HG03108 (cell line): ENCODE data around the gene TSKU.
"Not testable (repeated sequence)": the region's sequence is repeated elsewhere in the genome, so short reads cannot be mapped to it uniquely, and the experiment has no call there.

Experiments
- ATAC-seq: cut with Tn5 transposase; IDR thresholded peaks from one replicate; pipeline ENCODE4 v1.9.1; 2021; ENCODE audit warnings: moderate library complexity; ENCODE audit not compliant: unreplicated experiment

Gene TSKU

DNA sequence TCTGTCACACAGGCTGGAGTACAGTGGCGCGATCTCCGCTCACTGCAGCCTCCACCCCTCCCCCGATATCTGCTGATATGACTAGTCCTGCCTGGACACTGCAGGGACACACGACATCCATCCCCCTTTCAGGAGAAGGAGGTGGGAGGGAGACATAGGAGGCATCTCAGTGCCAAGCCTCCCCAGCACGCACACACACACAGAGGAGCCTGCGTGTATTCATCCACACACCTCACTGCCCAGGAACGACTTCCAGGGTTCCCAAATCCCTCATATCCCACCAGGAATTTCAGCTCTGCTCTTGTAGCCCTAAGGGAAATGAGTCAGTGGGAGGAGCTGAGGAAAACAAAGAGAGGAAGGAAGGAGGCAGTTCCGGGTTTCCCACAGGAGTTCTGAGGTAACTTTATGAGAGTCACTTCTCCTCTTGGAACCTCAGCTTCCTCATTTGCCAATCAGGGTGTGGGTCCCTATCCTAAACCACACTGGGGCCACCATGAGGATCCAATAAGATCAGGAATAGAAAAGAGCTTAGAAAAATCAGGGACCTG is 40.4 kb downstream of the TSKU start:
- no peak for ATAC-seq

DNA sequence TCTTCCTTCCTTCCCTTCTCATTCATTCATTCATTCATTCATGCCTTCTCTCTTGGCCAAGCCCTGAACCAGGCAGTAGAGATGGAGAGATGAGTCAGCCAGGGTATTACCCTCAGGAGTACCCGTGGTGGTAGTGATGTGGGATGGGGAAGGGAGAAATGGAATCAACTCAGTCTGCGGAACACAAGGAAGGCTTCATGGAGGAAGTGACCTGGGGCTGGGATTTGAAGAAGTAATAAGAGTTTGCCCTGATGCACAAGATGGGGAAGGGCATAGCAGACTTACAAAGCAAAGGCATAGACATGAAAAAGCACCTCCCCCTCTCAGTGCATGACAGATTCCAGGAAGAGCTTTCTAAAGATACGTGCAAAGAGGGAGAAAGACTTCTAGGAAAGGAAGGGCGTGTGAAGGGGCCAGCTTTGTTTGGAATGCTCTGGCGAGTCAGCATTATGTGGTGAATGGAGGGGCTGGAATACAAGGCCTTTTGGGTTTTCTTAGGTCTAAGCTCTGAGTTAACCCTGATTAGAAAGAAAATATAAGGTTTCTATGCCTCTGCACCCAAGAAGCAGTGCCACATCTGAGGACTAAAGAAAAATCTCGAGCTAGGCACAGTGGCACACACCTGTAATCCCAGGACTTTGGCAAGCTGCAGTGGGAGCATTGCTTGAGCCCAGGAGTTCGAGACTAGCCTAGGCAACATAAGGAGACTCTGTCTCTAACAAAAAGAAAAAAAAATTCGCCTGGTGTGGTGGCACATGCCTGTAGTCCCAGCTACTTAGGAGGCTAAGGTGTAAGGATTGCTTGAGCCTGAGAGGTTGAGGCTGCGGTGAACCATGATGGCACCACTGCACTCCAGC is 41.2 kb downstream of the TSKU start:
- ATAC-seq = no peak

DNA sequence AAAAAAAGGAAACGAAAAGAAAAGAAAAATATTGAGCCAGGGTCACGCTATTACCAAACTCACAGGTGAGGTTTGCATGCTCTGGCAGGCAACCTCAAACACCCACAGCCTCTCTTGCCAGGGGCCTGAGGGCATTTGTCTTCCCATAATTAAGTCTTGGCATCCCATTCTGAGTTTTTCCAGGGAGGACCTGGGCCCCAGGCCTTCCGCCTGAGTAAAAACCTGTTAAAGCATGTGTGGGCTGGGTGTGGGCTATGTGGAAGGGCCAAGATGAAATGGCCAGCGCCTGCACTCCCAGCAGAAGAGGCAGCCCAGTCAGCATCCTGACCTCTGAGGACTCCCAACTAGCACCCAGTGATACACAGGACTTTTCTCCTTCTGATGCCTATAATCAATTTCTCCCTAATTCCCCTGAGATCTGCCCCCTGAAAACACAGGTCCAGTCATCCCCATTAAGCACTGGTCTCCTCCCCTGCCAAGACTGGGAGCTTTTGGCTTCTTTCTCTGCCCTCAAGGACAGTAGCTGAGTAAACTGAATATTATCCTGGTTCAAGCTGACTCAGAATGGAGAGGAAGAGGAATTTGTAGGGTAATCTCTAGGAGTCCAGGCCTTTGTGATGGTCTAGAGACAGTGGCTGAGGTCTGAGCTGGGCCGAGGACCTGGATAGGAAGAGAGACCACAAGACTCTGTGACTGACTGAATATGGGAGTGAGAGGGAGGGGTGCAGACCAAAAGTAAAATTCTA is 42.0 kb downstream of the TSKU start:
- ATAC-seq = no peak

DNA sequence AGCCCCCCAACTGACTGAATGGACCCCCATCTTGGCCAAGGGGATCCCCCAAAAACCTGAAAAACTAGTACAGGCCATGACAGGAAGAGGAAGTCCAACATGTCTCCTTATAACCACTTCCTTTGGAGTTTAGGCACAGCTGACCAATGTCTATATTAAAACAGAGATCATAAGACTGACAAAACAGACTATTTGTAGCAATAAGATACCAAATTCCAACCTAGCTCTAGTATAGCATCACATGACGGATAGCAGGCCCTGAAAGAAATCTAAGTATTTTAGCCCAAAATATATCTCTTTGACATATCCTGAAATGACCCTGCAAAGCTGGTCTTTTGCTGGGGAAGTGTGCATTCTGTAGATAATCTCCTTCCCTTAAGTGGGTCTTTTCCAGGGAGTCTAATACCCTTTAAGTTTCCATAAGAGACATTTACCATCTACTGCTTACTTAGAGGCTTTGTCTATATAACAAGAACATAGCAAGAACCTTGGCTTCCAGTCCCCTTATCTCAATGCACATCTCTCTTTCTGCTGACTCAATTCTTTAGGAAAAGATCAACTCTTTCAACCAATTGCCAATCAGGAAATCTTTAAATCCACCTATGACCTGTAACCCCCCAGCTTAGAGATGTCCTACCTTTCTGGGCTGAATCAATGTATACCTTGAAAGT is 42.7 kb downstream of the TSKU start:
- ATAC-seq = no peak

DNA sequence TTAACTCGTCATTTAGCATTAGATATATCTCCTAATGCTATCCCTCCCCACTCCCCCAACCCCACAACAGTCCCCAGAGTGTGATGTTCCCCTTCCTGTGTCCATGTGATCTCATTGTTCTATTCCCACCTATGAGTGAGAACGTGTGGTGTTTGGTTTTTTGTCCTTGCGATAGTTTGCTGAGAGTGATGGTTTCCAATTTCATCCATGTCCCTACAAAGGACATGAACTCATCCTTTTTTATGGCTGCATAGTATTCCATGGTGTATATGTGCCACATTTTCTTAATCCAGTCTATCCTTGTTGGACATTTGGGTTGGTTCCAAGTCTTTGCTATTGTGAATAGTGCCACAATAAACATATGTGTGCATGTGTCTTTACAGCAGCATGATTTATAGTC is 43.4 kb downstream of the TSKU start:
- ATAC-seq = not testable (repeated sequence)

DNA sequence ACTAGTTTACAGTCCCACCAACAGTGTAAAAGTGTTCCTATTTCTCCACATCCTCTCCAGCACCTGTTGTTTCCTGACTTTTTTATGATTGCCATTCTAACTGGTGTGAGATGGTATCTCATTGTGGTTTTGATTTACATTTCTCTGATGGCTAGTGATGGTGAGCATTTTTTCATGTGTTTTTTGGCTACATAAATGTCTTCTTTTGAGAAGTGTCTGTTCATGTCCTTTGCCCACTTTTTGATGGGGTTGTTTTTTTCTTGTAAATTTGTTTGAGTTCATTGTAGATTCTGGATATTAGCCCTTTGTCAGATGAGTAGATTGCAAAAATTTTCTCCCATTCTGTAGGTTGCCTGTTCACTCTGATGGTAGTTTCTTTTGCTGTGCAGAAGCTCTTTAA is 43.8 kb downstream of the TSKU start:
- ATAC-seq = not testable (repeated sequence)

DNA sequence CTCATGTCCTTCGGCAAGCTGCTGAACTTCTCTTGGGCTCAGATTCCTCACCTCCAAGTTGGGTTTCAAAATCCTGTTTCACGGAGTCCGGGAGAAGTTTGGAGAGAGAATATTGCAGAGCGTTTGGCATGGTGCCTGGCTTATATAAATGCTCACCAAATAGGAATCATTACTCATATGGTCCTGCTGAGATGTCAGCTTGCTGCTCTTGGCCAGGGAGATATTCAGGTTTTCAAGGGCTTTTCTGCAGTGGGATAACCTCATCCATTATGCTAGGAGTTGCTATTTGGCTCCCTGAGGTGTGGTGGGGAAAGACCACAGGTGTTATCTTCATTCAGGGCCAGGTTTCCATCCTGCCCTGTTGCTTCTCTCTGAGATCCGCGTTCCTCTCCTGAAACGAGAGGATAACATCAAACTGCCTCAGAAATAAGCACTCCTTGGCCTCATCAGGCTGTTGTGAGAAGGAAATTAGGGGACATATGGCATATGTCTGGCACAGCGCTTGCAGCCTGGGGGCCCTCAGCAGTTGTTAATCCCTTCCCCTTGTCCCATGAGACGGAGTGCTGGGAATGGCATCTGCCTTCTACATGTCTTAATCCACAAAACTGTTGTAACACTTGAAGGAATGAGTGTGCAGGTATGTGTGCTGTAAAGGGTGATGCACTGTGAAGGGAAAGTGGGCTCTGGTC is 47.6 kb downstream of the TSKU start:
- no peak for ATAC-seq

DNA sequence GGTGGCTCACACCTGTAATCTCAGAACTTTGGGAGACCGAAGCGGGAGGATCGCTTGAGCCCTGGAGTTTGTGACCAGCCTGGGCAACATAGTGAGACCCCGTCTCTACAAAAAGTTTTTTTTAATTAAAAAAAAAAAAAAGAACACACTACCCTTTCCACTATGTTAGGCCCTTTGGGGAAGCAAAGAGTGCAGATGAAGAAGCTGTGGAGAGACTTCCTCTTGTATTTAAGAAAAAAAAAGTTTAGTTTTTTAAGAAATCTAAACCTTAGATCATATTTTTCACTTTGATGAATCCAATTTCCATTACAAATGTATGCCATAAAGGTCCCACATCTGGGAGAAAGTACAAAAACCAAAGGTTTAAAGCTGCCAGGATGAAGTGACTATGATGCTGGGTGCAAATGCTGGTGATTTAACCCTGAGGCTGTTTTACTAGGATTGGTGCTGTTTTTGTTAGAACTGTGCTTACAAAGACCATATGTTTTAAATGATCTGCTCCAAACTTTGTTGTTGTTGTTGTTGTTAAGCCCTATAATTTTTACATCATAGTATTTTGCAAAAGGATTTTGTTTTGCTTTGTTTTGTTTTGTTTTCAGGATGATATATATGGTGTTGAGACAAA is 48.6 kb downstream of the TSKU start:
- no peak for ATAC-seq

DNA sequence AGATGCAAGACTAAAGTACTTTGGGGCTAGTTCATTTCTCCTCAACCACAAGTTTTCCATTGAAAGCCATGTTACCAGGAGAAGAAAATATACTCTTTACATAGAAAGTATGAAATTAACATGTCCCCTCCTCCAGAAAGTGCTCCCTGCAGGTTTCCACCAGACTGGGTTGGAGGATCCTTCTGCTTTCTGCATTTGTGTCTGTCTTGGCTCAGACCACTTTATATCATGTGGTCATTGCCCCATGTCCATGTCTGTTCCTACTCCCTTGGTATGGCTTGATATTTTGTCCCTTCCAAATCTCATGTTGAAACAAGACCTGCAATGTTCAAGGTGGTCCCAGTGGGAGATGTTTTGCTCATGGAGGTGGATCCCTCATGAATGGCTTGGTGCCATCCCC is 49.2 kb downstream of the TSKU start:
- ATAC-seq = no peak

DNA sequence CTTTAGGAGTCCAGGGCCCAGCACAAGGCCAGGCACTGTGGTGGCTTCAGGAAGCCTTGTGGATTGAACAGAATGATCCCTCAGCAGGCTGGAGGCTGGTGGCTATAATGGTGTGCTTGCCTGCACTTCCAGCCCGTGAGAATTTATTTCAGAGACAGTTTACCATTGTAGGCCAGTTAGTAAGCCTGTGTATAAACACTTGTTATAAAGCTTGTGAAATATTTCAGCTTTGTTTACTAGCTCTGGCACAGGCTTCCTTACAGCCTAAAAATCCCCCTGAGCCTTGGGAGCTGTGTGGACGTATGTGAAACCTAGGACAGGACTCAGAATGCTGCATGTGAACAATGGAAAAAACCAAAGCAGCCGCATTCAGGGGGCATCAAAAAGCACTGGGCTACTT is 51.0 kb downstream of the TSKU start:
- ATAC-seq = no peak

DNA sequence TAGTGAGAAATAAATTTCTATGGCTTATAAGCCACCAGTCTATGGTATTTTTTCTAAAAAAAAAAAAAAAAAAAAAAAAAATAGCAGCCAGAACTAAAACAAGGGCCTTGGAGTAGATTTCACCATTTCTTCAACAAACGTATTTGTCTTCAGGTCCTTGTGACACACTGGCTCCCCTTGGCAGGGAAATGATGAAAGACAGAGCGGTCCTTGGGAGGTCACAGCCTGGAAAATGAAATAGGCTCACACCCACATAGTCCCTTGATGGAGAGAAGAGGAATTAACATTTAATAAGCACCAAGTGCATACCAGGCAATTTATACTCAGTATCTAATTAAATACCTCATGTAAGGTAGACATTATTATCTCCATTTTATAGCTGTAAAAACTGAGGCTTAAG is 51.9 kb downstream of the TSKU start:
- ATAC-seq = no peak

DNA sequence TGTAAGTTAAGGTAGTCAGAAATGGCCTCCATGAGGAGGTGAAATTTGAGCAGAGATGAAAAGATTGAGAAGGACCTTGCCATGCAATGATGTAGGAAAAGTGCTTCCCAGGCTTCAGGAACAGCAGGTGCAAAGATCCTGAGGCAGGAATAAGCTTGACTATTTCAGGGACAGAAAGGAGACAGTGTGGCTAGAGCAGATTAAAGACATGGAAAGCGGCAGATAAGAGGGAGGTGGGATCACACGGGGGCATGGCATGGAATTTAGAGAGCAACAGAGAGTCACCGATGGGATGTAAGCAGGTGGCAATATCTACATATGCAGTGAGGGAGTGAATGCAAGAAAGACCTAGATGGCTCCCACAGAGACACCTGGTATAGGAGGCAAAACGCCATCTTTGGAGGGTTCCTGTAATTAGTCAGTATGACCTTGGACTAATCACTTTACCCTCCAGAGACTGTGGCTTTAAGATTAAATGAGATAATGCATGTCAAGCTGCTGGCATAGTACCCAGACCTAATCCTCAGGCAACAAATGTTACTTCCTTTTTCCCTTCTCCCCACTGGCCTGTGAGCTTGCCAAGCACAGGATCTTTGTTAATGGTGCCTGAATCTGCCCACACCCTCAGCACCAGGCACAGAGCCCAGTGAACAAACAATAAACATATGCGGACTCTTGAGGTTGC is 52.9 kb downstream of the TSKU start:
- ATAC-seq = no peak

DNA sequence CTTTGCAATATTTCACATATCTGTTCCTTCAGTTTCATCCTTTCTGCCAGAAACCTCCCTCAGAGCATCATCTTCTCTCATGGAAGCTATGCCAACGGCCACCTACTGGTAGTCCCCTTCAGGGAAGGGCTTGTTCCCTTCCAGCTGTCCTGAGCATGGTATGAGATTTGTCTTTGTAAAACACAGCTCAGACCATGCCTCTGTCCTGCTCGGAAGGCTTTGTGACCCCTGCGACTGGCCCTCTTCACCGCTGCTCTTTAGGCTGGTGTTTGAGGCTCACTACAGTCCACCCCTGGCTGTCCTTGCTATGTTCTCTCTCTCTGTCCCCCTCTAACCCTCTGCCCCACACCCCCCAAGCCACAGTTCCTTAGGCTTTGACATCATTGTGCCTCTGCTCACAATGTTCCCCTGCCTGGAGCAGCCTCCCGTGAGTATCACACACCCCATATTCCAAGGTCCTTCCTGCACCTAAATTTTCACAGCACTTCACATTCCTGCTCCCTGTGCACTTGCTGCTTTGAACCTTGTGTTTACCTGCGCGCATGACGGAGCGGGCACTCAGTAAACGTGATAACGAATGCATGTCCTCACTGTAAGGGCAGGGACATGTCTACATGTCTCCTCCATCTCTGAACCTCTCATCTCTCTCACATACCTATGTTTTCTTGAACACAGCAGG is 53.6 kb downstream of the TSKU start:
- ATAC-seq = no peak

DNA sequence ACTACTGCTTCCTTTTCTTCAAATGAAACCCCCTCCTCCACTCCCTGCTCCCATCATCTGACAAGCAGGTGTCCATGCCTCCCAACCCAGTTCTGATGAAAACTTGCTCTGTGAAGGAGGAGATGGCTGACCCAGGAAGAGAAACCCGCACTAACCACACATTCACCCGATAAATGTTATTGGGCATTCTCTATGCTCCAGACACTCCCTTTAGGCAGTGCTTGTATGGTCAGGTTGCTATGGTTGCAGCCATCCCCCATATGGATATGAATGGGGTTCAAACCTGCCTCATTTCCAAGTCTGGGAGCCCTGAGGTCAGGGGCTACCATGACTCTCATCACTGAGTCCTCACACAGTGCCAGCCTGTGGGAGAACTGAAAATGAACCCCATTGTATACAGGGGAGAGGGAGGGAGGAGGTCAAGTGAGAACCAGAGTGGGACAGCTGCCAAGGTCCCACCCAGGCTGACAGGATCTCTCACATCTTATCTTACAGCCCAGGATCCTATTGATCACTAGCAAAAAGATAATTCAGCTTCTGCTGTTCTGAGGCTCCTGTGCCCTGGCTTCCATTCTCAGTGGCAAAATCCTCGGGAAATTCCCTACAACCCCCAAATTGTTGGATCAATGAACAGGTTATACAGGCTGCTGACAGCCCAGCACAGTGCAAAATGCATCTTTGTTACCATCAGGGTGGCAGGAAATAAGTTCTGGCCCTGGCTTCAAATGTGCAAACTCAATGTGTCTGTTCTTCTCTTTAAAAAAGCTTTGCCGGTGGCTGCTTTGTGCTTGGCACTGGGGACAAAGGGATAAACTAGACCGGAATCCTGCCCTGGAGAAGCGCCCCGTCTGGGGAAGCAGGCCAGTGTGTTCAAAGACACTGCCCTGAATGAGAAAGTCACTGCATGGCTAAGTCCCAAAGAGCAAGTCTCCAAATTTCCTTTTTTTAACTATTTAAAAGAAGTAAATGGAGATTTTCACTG is 54.8 kb downstream of the TSKU start:
- ATAC-seq = no peak

DNA sequence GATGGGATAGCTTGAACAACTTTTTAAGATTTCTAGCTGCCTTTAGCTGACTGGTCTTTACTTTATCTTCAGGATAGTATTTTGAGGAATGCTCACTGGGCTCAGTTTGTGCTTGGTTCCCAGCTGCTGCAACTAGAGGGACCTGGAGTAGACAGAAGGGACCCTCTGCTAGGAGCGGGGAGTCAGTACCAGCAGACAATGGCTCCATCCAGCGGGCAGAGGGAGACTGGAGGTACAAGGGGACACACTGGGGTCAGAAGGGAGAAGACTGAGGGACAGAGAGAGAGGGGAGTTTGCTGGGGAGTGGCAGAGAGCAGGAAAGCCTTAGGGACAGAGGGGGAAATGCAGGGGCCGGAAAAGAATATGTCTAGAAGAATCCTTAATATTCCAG is 55.5 kb downstream of the TSKU start:
- ATAC-seq = no peak

DNA sequence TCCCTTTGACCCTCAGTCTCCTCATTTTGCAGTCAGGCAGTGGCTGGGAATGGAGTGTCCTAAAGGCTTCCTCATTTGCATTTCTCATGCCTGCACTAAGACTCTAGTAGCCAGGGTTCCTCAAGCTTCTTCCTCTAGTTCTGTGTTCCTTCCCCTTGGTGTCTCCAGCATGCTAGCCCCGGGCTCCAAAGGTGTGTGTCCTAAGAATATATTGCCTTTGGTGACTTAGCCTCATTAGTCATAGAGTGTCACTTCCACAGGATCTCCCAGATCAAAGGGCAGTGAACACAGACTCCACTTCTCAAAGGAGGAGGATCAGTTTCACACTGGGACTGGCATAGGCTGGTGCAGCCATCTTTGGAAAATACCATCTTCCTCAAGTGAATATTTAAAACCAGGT is 56.2 kb downstream of the TSKU start:
- ATAC-seq = no peak

DNA sequence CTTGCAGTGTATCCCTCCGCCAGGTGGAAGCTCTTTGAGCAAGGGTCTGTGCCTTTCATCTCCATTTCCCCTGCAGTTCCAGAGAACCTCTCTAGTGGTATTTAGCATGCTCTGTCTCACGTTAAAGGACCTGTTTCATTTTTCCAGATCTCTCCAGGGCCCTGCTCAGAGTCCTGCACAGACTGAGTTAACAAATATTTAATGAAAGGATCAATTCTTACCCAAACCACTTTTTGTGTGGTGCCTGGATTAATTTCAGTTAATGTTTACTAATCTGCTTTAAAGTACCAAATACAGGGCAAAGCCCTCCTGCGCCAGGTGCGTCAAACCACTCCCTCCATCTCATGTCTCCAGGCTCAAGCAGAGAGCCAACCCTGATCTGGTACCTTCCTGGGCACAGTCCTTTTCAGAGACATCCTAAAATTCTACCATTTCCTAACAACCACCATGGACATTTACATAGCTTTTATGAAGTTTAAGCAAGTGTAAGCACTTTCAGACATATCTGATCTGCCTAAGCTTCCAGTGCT is 58.8 kb downstream of the TSKU start:
- ATAC-seq = no peak

DNA sequence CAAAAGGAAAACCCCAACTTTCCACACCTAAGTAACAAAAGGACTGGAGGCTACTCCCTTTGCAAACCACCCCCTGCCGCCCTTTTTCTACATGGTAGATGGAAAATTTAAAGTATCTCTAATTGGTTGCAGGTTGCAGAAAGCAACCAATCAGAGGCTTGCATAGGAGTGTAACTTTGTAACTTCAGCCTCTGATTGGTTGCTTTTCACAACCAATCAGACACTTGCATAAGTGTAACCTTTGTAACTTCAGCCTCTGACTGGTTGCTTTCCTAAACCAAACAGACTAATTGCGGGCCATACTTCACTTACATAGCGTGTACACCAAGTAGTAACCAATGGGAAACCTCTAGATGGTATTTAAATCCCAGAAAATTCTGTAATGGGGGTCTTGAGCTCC is 60.8 kb downstream of the TSKU start:
- ATAC-seq = no peak
